GM18526 (cell line): ENCODE measurements around the gene EXOC2.

Experiments used
- POLR2A ChIP-seq: IDR thresholded peaks from 3 replicates; pipeline ENCODE4 v1.6.1; 2011; ENCODE audit not compliant: insufficient read length; ENCODE audit errors: extremely low read depth

EXOC2 gene

DNA sequence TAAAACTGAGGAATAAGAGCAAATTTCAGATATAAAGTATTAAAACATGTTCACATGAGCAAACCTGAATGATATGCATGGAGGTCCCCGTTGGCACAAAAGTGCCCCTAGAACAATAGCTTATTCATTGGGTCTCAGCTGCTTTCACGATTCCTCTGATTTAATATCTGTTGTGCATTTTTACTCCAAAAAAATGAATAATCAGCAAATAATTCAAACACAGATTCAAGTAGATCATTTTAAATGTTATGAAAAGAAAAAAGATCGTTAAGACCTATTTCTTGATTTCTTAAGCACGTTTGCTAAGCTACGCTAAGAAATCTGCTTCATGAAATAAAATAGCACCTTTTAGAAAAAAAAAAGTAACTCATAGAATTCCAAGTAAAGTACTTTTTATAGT lies 57.7 kb downstream of the EXOC2 start:
- TF ChIP-seq POLR2A = no peak

DNA sequence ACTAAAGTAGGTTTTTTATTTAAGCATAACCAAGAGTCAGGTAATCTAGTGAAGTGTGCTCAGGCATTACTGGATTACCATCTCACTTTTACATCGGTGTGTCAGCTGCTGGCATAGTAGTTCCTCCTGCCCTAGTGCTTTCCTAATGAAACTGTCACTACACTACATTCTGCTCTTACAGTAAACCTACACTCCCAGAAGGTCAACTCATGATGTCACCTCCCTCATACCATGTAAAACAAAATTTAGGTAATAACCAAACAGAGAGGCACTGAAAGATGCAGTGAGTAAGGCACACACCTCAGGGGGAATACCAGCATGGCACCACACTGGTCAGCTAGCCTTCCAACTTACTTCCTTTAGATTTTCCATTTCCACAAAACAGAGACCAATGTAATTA lies 59.3 kb downstream of the EXOC2 start:
- TF ChIP-seq POLR2A = no peak

DNA sequence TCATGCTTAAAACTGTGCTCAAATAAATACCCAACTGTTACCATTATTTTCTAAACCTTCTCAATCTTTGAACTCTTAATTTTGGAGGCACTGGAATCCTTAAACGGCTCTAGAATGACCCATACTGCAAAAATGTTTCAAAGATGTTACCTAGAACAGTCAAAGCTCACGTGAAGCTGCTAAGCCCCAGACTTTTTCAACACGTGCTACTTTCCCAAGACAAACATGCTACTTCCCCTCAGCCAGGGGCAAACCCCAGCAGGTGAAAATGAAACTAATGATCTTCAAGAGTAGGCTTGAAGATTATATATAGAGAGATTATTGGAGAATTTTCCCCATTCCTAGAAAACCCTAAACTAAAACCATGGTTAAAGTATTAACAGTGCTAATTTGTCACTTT lies 64.2 kb downstream of the EXOC2 start:
- TF ChIP-seq POLR2A = no peak

DNA sequence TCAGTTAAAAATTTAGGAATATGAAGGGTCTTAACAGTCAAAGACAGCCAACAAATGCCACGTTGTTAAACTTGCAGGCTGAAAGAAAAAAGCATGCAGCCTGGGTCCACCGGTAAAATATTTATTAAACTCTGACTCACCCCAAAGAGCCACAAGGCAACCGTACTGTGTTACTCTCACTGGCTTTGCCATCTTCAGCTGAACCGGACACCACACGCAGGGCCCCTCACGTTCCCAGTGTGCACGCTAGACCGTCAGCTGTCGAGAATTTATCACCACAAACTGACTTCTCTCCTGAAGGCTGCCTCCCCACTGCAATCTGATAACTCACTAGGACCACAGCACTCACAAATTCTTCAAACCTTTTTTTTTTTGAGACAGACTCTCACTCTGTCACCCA lies 66.7 kb downstream of the EXOC2 start:
- no peak for TF ChIP-seq POLR2A

DNA sequence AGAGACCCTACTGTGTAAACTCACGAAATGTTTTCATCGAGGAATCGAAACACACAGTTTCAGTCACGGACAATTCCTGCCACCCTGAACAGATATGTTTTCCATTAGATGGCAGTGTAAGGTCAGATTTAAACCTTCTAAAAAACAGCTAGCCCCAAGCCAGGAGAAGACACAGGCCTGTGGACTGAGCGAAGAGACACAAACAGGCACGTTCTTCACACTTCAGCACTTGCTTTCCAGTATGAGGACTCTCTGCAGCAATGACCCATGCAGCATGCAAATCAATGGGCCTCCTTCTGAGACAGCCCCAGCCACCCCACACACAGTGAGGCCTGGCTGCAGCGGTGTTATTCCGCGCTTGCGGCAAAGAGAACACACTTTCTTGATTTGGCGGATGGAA lies 68.0 kb downstream of the EXOC2 start:
- TF ChIP-seq POLR2A = no peak

DNA sequence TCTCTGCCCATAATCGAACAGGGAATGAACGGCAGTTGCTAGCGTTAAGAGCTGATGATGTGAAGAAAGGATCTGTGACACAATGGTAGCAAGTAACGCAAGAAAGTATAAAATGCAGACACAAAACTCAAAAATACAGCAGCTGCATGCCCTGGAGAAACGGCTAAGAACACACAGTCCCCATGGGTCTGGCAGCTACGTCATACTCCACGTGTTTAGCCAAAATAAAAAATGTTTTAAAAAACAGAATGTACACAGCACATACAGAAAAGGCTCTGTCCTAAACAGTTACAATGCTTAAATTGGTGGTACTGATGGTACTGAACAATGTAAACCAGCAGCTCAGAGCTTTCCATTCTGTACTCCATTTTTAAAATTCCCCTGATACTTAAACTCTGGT lies 70.5 kb downstream of the EXOC2 start:
- TF ChIP-seq POLR2A = no peak

DNA sequence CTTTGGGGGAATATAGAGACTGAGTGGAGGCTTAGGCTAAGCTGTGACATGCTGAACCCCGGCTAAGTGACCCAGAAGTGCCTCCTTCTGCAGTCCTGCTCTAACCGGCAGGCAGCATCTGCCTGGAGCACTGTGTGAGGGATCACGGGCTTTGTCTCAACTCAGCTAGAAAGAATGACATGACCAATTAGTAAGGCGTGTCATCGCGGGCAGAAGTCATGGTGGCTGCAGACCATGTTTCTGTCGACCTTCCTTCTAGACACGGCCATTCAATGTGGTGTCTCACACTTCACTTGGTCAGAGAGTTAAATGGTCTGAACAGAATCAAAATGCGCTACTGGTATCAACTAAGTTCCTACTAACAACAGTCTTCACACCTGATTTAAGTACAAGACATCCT lies 71.0 kb downstream of the EXOC2 start:
- TF ChIP-seq POLR2A = no peak

DNA sequence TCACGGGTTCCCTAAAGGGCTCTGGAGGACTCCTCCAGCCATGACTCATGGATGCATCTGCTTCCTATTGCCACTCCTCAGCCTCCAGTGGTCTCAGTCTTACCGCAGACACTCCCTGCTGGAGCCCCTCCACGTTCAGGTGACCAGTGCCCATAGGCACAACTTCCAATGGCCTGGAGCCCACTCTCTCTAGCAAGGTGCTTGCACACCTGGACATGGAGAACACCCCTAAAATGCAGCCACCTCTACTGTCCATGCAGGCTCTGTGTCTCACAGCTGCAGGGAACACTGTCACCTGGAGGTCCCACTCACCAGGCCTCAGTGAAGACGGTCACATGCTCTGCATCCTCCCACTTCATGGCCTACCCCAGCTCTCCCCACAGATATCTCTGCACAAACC lies 72.0 kb downstream of the EXOC2 start:
- no peak for TF ChIP-seq POLR2A

DNA sequence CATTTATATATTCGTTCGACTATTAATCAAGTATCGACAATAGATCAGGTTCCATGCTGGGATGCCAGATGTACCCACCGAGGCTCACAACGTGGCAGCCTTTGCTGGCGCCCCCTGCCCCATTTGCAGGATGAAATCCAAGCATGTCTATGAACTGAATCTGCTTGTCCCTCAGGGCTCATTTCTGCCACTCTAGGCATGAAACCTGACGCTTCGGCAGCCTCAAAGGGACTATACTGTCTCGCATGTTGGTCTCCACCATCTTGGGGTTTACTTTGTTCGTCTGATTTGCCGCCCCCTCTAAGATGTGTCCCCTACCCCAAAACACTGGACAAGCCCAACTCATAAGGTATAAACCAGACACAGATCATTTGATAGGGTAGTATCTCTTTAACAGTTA lies 72.8 kb downstream of the EXOC2 start:
- TF ChIP-seq POLR2A = no peak

DNA sequence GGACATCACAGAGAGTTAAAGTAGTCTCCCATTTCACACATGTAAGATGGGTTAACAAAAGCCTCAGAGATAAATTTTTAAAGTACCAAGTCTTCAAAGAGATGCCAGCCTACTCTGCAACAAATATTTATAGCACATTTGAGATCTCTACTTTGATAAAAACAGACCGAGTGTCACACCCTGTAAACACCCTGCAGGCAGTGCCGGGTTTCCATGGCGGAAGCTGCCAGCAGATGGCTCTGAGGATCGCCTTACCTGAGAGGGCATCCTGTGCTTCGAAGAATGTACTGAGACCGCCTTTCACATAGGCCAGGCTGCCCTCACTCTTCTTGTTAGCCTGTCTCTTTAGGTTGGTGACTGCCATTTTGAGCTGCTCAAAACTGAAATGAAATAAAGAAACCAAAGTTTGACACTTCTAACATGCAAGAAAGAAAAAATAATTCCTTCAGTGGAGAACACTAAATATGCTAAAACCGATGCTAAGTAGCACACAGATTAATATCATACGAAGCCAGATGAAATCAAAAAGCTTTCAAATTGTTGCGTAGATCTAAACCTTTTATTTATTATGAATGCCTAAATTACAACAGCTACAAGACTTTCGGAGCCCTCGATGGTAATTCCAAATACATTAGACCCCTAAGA lies 75.4 kb downstream of the EXOC2 start:
- no peak for TF ChIP-seq POLR2A

DNA sequence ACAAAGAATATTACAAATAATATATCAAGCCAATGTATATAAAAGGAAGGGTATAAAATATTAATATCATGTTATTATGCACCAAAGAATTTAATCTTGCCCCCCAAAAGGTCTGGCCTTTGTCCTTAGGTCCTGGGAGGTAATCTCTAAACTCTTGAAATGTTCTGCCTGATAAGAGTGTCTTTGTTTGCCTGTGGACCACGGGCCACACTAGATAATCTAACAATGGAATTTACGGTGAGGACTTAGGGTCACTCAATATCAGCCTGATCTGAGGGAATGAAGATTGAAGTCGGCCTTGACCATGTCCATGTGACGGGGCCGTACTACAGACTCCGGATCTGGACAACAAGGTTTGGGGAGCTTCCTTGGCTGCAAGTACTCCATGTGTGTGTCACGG lies 79.0 kb downstream of the EXOC2 start:
- TF ChIP-seq POLR2A = no peak

DNA sequence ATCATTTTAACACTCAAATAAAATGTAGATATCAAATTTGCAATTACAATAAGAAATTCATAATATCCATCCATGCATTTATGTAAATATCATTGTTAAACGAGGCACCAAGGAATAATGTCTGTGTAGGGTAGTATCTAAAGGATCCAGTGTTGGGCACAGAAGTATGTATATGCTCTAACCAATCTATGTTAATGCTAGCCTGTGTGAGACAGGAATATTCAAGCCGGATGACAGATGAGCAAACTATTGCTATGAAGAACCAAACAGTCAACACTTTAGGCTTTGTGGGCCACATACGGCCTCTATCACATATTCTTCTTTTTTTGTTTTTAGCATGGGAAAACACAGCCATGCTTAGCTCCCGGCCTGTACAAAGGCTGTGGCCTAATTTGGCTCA lies 81.0 kb downstream of the EXOC2 start:
- no peak for TF ChIP-seq POLR2A

DNA sequence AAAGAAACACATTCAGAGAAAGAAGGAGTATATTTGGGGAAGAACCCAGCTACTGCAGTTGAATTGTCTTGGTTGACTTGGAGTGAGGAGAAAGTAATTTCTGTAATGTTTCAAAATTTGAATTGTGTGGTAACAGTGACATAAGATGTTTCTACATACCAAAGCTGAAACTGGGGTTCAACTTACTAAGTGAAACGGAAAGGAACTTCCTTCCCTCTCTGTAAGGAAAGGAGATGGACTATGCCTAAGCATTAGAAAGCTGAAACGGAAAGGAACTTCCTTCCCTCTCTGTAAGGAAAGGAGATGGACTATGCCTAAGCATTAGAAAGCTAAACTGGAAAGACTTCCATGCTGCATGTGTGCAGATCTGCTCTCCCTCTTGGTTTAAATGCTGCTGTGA lies 82.1 kb downstream of the EXOC2 start:
- no peak for TF ChIP-seq POLR2A

DNA sequence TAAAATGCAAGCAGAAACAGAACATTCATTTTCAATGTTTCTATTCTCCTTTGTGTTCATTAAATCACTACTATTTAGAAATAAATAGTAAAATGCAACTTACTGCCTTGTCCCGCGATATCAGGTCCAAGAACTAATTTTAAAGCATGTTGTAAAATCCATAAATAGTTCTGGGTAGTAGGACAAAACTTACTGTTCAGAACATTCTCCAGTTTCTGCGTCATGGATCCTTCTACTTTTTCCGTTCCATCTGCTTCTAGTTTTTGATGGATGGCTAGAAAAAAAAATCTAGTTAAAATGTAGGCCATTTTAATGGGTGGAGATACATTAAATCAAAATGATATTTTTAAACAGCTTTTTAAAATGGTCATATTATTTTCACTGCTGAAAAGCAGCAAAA lies 83.0 kb downstream of the EXOC2 start:
- TF ChIP-seq POLR2A = no peak

DNA sequence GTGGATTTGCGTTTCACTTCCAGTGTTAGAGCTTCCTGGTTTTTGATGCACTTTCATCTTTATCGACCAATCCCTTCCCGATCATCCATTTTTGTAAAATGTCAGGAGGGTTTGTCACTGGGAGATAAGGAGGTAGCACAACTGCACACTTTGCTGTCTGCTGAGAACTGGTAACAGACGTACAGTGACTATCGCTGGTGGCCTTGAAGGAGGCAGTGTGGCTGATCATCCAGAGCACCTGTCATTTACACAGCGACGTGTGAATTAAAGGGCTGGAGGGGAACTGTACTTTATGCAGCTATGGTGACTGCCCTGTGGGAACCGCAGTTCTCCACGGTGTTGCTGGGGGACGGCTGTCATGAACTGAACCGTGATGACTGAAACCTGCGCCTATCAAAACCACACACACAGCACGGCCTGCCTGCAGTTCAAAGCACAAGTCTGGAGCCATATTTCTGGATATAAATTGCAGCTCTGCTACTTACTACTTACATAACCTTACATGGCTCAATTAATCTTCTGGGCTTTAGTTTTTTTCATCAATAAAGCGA lies 86.0 kb downstream of the EXOC2 start:
- TF ChIP-seq POLR2A = no peak

DNA sequence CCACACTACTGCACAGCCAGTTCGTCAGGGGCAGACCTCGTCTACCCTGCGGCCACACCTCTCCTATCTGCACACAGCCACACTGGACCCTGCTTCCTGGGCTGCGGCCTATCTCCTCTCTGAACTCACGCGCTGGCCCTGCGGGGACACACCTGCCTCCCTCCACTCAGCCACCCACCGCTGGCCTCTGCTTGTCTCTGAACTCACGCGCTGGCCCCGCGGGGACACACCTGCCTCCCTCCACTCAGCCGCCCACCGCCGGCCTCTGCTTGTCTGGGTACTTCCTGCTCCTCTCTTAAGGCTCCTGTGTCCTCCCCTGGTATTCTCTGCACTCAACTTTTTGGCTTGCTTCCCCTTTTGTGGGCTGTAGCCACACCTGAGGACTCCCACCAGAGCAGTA lies 88.4 kb downstream of the EXOC2 start:
- TF ChIP-seq POLR2A = no peak

DNA sequence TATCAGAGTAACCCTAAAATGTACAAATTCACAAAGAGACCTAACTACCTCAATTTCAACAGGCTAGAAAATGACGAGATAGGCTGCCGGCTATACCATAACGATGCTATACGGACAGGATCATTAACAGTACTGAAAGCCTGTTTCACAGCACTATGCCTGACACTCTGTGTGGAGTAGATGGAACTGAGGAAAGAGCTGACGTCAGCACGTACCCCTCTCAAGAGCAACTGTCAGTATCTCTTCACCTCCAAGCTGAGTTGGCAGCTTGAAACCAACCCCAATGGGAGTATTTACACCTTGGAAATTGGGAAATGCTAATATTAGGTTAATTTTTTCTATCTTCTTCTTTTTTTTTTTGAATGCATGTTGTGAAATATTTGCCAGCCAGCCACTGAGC lies 89.7 kb downstream of the EXOC2 start:
- no peak for TF ChIP-seq POLR2A

DNA sequence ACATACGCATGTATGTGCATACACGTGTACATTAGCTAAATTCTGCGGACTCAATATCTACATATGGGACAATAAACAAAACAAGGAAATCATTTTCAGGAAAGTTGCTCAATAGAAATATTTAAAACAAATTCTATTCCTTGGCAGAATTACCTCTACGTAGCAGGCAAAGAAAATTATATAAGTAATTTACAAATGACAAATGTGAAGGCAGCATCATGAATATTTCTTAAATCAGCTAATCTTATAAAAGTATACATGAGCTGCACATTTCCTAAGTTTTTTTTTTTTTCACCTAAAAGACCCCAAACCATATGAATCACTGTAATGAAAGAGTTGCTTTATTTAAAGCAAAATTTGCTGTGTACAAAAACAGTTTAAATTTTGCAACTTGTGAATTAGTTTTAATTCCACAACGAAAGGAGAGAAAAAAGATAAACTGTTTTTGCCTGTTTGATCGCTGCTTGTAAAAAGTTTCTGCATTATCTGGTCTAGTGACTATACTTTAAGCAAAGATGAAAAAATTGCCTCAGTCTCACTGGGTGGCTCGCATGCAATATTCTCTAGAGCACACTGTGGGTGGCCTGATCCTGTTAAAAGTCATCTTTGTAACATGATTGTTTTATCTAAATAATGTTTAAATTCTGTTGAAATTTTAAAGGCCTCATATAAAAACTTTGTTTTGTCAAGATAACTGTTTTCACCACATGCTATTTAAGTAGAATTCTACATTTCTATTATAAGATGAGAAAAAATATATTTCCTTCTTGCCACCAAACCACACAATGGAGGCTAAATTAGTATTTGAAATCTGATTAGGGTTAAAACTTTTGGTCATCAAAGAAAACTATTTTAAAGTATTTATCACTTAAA lies 93.1 kb downstream of the EXOC2 start:
- no peak for TF ChIP-seq POLR2A

DNA sequence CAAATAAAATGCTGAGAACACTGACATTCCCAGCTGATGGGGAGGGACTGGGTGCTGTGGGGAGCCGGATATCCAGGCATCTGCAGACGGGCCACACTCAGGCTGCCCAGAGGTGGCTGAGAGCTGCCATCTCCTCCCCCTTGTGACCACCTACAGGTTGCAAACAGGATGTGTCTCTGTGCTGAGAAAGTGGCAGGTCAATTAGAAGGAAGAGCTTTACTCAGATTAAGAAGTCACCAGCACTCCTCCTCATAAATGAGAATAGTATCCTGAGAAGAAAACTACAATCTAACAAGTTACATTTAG lies 99.1 kb downstream of the EXOC2 start:
- TF ChIP-seq POLR2A = no peak
